GM12865 (cell line): Measurements from ENCODE around the gene HERC3.

ENCODE experiments used
- DNase-seq: peaks from one replicate; pipeline ENCODE4 v3.0.0; 2010; ENCODE audit warnings: low read depth
- H3K4me3 ChIP-seq: 2 replicates; pipeline ENCODE4 v1.5.1; 2011; ENCODE audit warnings: mild to moderate bottlenecking, low read depth, low read length, control low read depth
- CTCF ChIP-seq: IDR thresholded peaks from 2 replicates; pipeline ENCODE4 v1.5.1; 2011; ENCODE audit warnings: low read length, control low read depth, low read depth, inconsistent platforms; ENCODE audit not compliant: insufficient read depth; ENCODE audit errors: missing control alignments

HERC3 gene

GRCh38 chr4:88735564-88735963 is 143.3 kb downstream of the HERC3 start:
- DNase-seq, result no peak
- no peak overlapping the region for H3K4me3 ChIP-seq
- TF ChIP-seq CTCF, result no peak

GRCh38 chr4:88736264-88736663 is 144.0 kb downstream of the HERC3 start:
- no peak overlapping the region for H3K4me3 ChIP-seq
- no peak for TF ChIP-seq CTCF
- no peak for DNase-seq

- no peak overlapping the region for H3K4me3 ChIP-seq
- DNase-seq, result no peak
Measured at GRCh38 chr4:88737307-88737941, 145.1 kb downstream of the HERC3 start.

GRCh38 chr4:88738180-88738579 is 145.9 kb downstream of the HERC3 start:
- TF ChIP-seq CTCF, result no peak
- no peak for DNase-seq
- H3K4me3 ChIP-seq, result no peak overlapping the region

More at GRCh38 chr4:88737307-88737941, 145.1 kb downstream of the HERC3 start:
- no peak for TF ChIP-seq CTCF

- no peak for DNase-seq
- no peak overlapping the region for H3K4me3 ChIP-seq
- TF ChIP-seq CTCF, result no peak
Measured at GRCh38 chr4:88742561-88742960, 150.3 kb downstream of the HERC3 start.

GRCh38 chr4:88743696-88744095 is 151.4 kb downstream of the HERC3 start:
- no peak for DNase-seq
- no peak overlapping the region for H3K4me3 ChIP-seq
- no peak for TF ChIP-seq CTCF

- no peak for TF ChIP-seq CTCF
- H3K4me3 ChIP-seq, result no peak overlapping the region
- DNase-seq, result no peak
Measured at GRCh38 chr4:88744609-88745008, 152.3 kb downstream of the HERC3 start.
